ENCODE results near the gene KRTAP4-4. TPM values are rescaled to one million over a fixed set of nuclear protein-coding genes. Genes with fewer than 3 reads are reported as not detected.
"Not testable (repeated sequence)": the region's sequence is repeated elsewhere in the genome, so short reads cannot be mapped to it uniquely, and the experiment has no call there.

The KRTAP4-4 gene
- total and polyA plus RNA-seq, 2 of the 4 experiments (the other 2 are of a cell fraction) = not detected

- Histone ChIP-seq H3K9me1 (ENCODE audit: insufficient read depth, low read length) (no peaks in the 10 kb centered on the region), H2BK20ac (ENCODE audit: low read depth, low read length) (no peak within 1 kb of the TSS), H3K27me3 (ENCODE audit: control insufficient read depth, insufficient read depth, low read length) (no peaks in the 10 kb centered on the region; the same call in 1 of the 2 replicates), H3K23ac (ENCODE audit: low read depth, low read length) (no peak within 1 kb of the TSS), H4K20me1 (ENCODE audit: insufficient read depth, low read length) (no peaks in the 10 kb centered on the region), H2BK120ac (ENCODE audit: low read depth, low read length) (no peak within 1 kb of the TSS), H3K56ac (ENCODE audit: extremely low read depth, insufficient read depth, low read length) (no peak within 1 kb of the TSS), H3K36me3 (ENCODE audit: control insufficient read depth, insufficient read depth, low read length) (no peaks in the 10 kb centered on the region), H2BK5ac (ENCODE audit: low read depth, low read length, poor library complexity, severe bottlenecking) (no peak within 1 kb of the TSS), H2AFZ (replicated peaks; ENCODE audit: low read length, poor library complexity) (no peak within 1 kb of the TSS), H3K4ac (ENCODE audit: low read depth, low read length) (no peak within 1 kb of the TSS), H3K9me3 (ENCODE audit: control insufficient read depth, insufficient read depth, low read length) (no peaks in the 10 kb centered on the region), H3K4me2 (ENCODE audit: low read depth, low read length) (no peak within 1 kb of the TSS), H3K79me1 (ENCODE audit: low read depth in 1 of 2, low read length in 2 of 2) (no peaks in the 10 kb centered on the region), H2AK9ac (replicated peaks; ENCODE audit: low read depth, low read length, poor library complexity) (no peak within 1 kb of the TSS), H4K91ac (ENCODE audit: insufficient read depth, low read depth, low read length) (no peak within 1 kb of the TSS), H3K18ac (ENCODE audit: low read depth, low read length) (no peak within 1 kb of the TSS), H3K27ac (ENCODE audit: insufficient read depth, low read length) (no peak within 1 kb of the TSS), H4K8ac (ENCODE audit: low read depth in 2 of 2, low read length in 2 of 2) (no peak within 1 kb of the TSS), H3K9ac (ENCODE audit: low read depth, low read length) (no peak within 1 kb of the TSS), H2AK5ac (ENCODE audit: low read depth, low read length) (no peak within 1 kb of the TSS), H3K4me1 (ENCODE audit: control insufficient read depth, insufficient read depth, low read length) (no peaks in the 10 kb centered on the region), H3K14ac (replicated peaks; ENCODE audit: low read depth, low read length) (no peak within 1 kb of the TSS), H3K4me3 (ENCODE audit: insufficient read depth, low read depth, low read length) (no peak within 1 kb of the TSS), H4K5ac (ENCODE audit: low read depth, low read length) (no peak within 1 kb of the TSS), H2BK15ac (ENCODE audit: low read depth, low read length) (no peak within 1 kb of the TSS)
- 100% methylated on average over 1 of the region's 2 CpGs; no CpG with 5 or more reads in 1 of the 2 experiments for WGBS, 2 experiments (ENCODE audit: extremely low coverage in 2 of 2, insufficient read length in 1 of 2)
- ATAC-seq (ENCODE audit: low read depth) = no peak
- ChIA-PET POLR2A (ENCODE audit: unreplicated experiment) (no interaction called here), CTCF (interaction anchor here (0.6 kb wide), 1 partner anchor 52 kb away, joined by 4 read pairs; no protein-coding TSS in a partner anchor)
- BruUV-seq (replicated peaks) = no TSS peak
- dilution Hi-C loops (cut with HindIII; ENCODE audit: low sequenced_read_pairs, unreplicated experiment) (no loop called here), intact Hi-C loops (cut with micrococcal nuclease) (no loop called here), in situ Hi-C loops (cut with MboI; ENCODE audit: low sequenced_read_pairs) (no loop called here)
- DNase-seq = no peak
- 0 out of 2 replicates have a peak, but pooled peaks have one; percentile 18 for TF ChIP-seq CEBPB (IDR thresholded peaks at IDR 0.05; ENCODE audit: low read depth, low read length)
- TF ChIP-seq MAFK (IDR thresholded peaks at IDR 0.05; ENCODE audit: low read depth, low read length) = no peak
Observed at GRCh38 chr17:41149652-41149985, 10.9 kb downstream of the KRTAP4-4 start, which contains the start of gene KRTAP4-5. TSS of gene KRTAP4-5 (minus strand) at chr17:41149825. CDS start at chr17:41149767, 58 bp downstream.

GRCh38 chr17:41148971-41149651 lies 11.4 kb downstream of the KRTAP4-4 start:
- H3K18ac ChIP-seq (ENCODE audit: low read depth, low read length); dilution Hi-C loops (cut with HindIII; ENCODE audit: low sequenced_read_pairs, unreplicated experiment); H3K9me1 ChIP-seq (ENCODE audit: insufficient read depth, low read length); H2BK120ac ChIP-seq (ENCODE audit: low read depth, low read length); in situ Hi-C loops (cut with MboI; ENCODE audit: low sequenced_read_pairs); ATAC-seq (ENCODE audit: low read depth); H3K9me3 ChIP-seq (ENCODE audit: control insufficient read depth, insufficient read depth, low read length); H3K4me3 ChIP-seq (ENCODE audit: insufficient read depth, low read depth, low read length); H3K36me3 ChIP-seq (ENCODE audit: control insufficient read depth, insufficient read depth, low read length); H3K23ac ChIP-seq (ENCODE audit: low read depth, low read length); H3K4me1 ChIP-seq (ENCODE audit: control insufficient read depth, insufficient read depth, low read length); H3K4me2 ChIP-seq (ENCODE audit: low read depth, low read length); H3K56ac ChIP-seq (ENCODE audit: extremely low read depth, insufficient read depth, low read length); H3K4ac ChIP-seq (ENCODE audit: low read depth, low read length); H2AK9ac ChIP-seq (replicated peaks; ENCODE audit: low read depth, low read length, poor library complexity); BruUV-seq (replicated peaks); H2BK20ac ChIP-seq (ENCODE audit: low read depth, low read length); H3K79me1 ChIP-seq (ENCODE audit: low read depth in 1 of 2, low read length in 2 of 2); H3K14ac ChIP-seq (replicated peaks; ENCODE audit: low read depth, low read length); H2BK15ac ChIP-seq (ENCODE audit: low read depth, low read length); H2AK5ac ChIP-seq (ENCODE audit: low read depth, low read length); H4K91ac ChIP-seq (ENCODE audit: insufficient read depth, low read depth, low read length); intact Hi-C loops (cut with micrococcal nuclease); H4K8ac ChIP-seq (ENCODE audit: low read depth in 2 of 2, low read length in 2 of 2); POLR2A ChIA-PET (ENCODE audit: unreplicated experiment); H4K5ac ChIP-seq (ENCODE audit: low read depth, low read length); H3K27ac ChIP-seq (ENCODE audit: insufficient read depth, low read length); H4K20me1 ChIP-seq (ENCODE audit: insufficient read depth, low read length); H3K9ac ChIP-seq (ENCODE audit: low read depth, low read length); H3K27me3 ChIP-seq (ENCODE audit: control insufficient read depth, insufficient read depth, low read length); H2AFZ ChIP-seq (replicated peaks; ENCODE audit: low read length, poor library complexity); DNase-seq; H2BK5ac ChIP-seq (ENCODE audit: low read depth, low read length, poor library complexity, severe bottlenecking): not testable (repeated sequence)
- 87% methylated on average over 3 of the region's 10 CpGs; no CpG with 5 or more reads in 1 of the 2 experiments for WGBS, 2 experiments (ENCODE audit: extremely low coverage in 2 of 2, insufficient read length in 1 of 2)
- CTCF ChIA-PET = interaction anchor here (0.6 kb wide), 1 partner anchor 52 kb away, joined by 4 read pairs; no protein-coding TSS in a partner anchor
